Fibroblast of villous mesenchyme (primary cell): Measurements from ENCODE around the gene DDX55. TPM values are rescaled to one million over a fixed set of nuclear protein-coding genes. Genes with fewer than 3 reads are reported as not detected.

Source experiments
- DNase-seq: peaks from one replicate; pipeline ENCODE4 v3.0.0-alpha.2; 2010; ENCODE audit warnings: low read depth
- H3K4me3 ChIP-seq: 2 replicates; pipeline ENCODE4 v1.5.1; 2011; ENCODE audit warnings: low read depth, mild to moderate bottlenecking, low read length
- small RNA-seq: library from RNA; depleted of rRNA; stranded (forward); fragments of <200 nt; gene quantifications from one replicate; pipeline ENCODE3, GENCODE V24; 2012
- total RNA-seq: library from RNA; depleted of rRNA; stranded (reverse); fragments of >200 nt; gene quantifications from 2 replicates; pipeline ENCODE4 v1.2.3, GENCODE V29; 2012
- TF ChIP-seq, protein P1 (sequence below): IDR thresholded peaks from 2 replicates; pipeline ENCODE4 v1.5.1; 2012; ENCODE audit warnings: low read depth, mild to moderate bottlenecking, low read length; ENCODE audit not compliant: insufficient read depth

Gene DDX55
- total RNA-seq, 1 donor, result 21.6 TPM

DNA sequence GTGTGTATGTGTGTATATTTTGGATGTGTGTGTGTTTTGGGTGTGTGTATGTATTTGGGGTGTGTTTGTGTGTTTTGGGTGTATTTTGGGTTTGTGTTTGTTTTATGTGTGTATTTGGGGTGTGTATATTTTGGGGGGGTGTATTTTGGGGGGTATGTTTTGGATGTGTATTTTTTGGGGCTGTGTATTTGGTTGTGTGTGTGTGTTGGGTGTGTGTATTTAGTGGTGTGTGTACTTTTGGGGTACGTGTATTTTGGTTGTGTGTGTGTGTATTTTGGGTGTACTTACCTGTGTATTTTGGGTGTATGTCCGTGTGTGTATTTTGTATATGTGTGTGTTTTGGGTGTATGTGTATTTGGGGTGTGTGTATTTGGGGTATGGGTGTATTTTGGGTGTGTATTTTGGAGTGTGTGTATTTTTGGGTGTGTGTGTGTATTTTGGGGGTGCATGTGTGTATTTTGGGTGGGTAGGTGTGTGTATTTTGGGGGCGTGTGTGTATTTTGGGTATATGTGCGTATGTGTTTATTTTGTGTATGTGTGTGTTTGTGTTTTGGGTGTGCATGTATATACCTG, 52.3 kb downstream of the DDX55 start:
- TF ChIP-seq, protein P1, sequence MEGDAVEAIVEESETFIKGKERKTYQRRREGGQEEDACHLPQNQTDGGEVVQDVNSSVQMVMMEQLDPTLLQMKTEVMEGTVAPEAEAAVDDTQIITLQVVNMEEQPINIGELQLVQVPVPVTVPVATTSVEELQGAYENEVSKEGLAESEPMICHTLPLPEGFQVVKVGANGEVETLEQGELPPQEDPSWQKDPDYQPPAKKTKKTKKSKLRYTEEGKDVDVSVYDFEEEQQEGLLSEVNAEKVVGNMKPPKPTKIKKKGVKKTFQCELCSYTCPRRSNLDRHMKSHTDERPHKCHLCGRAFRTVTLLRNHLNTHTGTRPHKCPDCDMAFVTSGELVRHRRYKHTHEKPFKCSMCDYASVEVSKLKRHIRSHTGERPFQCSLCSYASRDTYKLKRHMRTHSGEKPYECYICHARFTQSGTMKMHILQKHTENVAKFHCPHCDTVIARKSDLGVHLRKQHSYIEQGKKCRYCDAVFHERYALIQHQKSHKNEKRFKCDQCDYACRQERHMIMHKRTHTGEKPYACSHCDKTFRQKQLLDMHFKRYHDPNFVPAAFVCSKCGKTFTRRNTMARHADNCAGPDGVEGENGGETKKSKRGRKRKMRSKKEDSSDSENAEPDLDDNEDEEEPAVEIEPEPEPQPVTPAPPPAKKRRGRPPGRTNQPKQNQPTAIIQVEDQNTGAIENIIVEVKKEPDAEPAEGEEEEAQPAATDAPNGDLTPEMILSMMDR, result no peak

DNA sequence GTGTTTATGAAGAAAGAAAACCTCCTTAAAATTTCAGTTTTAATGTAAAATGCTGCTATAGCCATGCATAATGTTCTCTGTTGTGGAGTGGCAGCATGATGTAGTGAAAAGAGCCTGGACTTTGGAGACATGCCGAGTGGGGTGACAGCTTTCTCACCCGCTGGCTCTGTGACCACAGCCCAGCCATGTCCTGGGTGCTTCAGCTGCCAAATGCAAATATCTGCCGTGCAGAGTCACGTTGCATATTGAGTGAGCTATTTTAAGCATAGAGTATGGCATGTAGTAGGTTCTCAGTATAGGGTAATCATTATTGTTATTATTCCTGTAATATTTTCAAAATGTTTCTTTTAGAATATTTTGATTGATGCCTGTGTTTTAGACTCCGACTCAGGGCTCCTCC, 53.5 kb downstream of the DDX55 start:
- DNase-seq, result no peak
- no peak overlapping the region for H3K4me3 ChIP-seq
- TF ChIP-seq, protein P1, result no peak

More for the DNA sequence above, 52.3 kb downstream of the DDX55 start:
- no peak for DNase-seq
- no peak overlapping the region for H3K4me3 ChIP-seq

DNA sequence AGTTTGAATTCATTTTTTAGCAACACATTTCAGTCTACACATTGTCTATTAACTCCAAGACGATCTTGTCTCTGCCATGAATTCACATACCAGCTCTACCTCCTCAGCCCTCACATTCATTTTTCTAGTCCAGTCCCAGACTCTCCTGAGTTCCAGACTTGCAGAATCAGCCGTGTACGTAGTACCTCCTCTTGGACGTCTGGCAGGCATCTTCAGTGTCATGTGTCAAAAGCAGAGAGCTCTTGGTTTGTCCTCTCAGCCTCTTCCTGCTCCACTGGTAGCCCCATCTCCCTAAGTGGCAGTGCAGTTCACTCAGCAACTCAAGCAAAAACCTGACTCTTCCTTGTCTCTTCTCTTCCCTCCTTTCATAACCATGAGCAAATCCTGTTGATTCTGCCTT, 54.5 kb downstream of the DDX55 start:
- no peak overlapping the region for H3K4me3 ChIP-seq
- no peak for DNase-seq
- TF ChIP-seq, protein P1, result no peak

DNA sequence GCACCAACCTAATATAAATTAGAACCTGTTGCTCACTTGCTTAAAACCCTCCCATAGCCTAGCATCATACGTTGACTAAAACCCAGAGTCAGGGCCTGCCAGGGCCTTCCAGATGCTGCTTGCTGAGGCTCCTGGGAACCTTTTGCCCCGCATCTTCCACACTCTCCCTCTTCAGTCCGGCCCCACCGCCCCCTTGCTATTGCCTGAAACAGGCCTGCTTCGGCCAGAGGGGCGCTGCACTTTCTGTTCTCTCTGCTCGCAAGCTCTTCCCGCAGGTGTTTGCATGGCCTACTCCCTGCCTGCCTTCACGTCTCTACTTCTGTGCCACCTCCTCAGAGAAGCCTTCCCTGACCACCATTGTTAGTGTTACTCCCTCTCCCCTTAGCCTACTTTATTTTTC, 55.3 kb downstream of the DDX55 start:
- no peak overlapping the region for H3K4me3 ChIP-seq
- TF ChIP-seq, protein P1, result no peak
- no peak for DNase-seq

DNA sequence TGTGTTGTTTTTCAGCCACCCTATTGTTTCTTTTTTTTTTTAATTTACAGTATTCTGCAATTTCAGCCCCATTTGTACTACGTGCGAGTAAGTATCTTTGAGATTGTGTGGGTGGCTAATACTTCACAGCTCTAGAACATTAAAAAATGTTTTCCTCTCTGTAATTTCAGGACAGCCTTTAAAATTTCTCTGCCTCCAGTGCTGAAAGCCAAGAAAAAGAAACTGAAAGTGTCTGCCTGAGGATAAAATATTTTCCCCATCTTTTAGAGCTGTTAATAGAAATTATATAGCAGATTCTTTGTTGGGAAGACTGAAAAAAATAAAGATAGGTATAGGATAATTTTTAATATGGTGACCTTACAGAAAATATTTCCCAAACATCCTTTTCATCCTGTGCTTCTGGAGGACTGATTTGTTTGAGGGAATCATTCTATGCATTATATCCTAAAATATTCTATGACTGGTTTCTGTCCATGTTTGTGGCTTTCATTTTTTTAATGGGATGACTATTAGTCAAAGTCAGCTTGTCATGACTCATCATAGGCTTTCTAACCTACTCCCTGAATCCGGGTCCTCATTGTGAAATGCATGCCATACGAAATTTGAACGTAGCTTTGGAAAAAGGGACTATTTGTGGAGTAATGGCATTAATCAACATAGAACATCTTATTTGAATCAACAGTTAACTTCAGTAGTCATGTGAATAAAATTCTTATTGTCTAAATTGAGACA, 58.3 kb downstream of the DDX55 start:
- peak; percentile 90 for DNase-seq
- TF ChIP-seq, protein P1, result no peak
- H3K4me3 ChIP-seq, result no peak overlapping the region

DNA sequence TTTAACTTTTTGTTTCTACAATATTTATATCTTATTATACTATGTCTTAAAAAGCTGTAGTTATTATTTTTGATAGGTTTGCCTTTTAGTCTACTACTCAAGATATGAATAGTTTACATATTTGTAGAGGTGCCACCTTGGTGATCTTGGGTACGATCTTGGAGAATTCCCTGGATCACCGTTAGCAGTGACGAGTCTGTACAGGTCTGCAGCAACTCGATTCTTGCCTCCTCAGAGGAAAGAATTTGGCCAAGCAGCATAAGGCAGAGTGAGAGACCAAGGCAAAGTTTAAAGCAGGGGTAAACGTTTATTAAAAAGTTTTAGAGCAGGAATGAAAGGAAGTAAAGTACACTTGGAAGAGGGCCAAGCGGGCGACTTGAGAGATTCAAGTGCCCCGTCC, 65.9 kb downstream of the DDX55 start:
- DNase-seq, result no peak
- TF ChIP-seq, protein P1, result no peak

More for the DNA sequence above, 65.9 kb downstream of the DDX55 start:
- H3K4me3 ChIP-seq, result no peak overlapping the region

Small RNAs within 50 kb of the gene (small RNA-seq; reads per million reads assigned to genes)
- 11.1 reads per million, percentile 91 among the genes with 10 or more reads in this experiment for gene SNORA9B

Other genes with a start within 250 kb of the DDX55 start
- 26.7 and 41.0 TPM in 2 replicates for gene SBNO1, start 237.3 kb upstream of the DDX55 start, total RNA-seq
- gene KMT5A, start 218.0 kb upstream of the DDX55 start, total RNA-seq, result 45.7 and 62.2 TPM in 2 replicates
- 3.5 and 5.6 TPM in 2 replicates for gene RILPL2, start 165.4 kb upstream of the DDX55 start, total RNA-seq
- gene SNRNP35, start 144.0 kb upstream of the DDX55 start, total RNA-seq, result 14.8 and 20.7 TPM in 2 replicates
- 10.6 and 13.4 TPM in 2 replicates for gene RILPL1, start 68.4 kb upstream of the DDX55 start, total RNA-seq
- gene TMED2, start 17.5 kb upstream of the DDX55 start, total RNA-seq, result 379 and 640 TPM in 2 replicates
- 31.1 and 32.9 TPM in 2 replicates for gene EIF2B1, start 31.6 kb downstream of the DDX55 start, total RNA-seq
- gene GTF2H3, start 31.7 kb downstream of the DDX55 start, total RNA-seq, result 33.5 and 47.1 TPM in 2 replicates
- 12.2 and 13.0 TPM in 2 replicates for gene TCTN2, start 69.0 kb downstream of the DDX55 start, total RNA-seq
- gene ATP6V0A2, start 110.3 kb downstream of the DDX55 start, total RNA-seq, result 22.5 and 28.0 TPM in 2 replicates
- gene DNAH10, start 160.2 kb downstream of the DDX55 start, total RNA-seq, result 0.43 and 0.64 TPM in 2 replicates